ENCODE data around the gene PRKG1. TPM values are rescaled to one million over a fixed set of nuclear protein-coding genes. Genes with fewer than 3 reads are reported as not detected.

PRKG1 gene
- total RNA-seq, 2 donors from 2014 or later = 1.3 to 2.7 TPM

DNA sequence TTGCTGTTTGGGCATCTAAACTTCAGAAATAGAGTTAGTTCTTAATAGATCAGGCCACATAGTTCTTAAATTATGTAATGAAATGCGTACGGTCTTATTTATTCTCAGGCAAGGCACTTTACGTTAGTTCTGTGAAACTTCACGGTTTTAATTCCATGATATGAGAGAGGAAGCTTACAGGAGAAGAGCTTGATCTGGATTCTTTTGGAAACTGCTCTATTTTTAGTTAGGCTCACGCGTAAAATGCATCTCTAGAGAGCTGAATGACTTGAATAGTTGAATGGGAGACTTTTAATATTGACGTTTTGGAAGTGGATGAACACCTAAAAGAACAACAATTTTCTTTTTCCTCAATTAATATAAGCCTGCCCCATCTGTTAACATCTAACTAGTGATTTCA, 71.1 kb downstream of the PRKG1 start:
- 90 to 93% methylated on average over 4 to 7 of the region's 7 CpGs for WGBS, 2 experiments (ENCODE audit: insufficient coverage in 1 of 2, insufficient read length in 1 of 2)
- DNase-seq = no peak
- Mint-ChIP-seq H3K27me3 (ENCODE audit: insufficient read depth) (no peaks in the 10 kb centered on the region), H3K4me3 (no peak overlapping the region), H3K27ac (no peak overlapping the region), H3K4me1 (no peaks in the 10 kb centered on the region), H3K9me3 (no peaks in the 10 kb centered on the region), H3K36me3 (ENCODE audit: low read depth) (no peaks in the 10 kb centered on the region)
- no peak overlapping the region for H3K9ac ChIP-seq (ENCODE audit: extremely low read depth, low read length, poor library complexity, severe bottlenecking)
- no peaks in the 10 kb centered on the region for H3K36me3 ChIP-seq (ENCODE audit: control insufficient read depth, insufficient read depth, low read length)
- no peak overlapping the region for H3K27ac ChIP-seq (ENCODE audit: low read depth, low read length)
- H3K9me3 ChIP-seq (ENCODE audit: control insufficient read depth, low read length) = no peaks in the 10 kb centered on the region
- no peak overlapping the region for H3K4me3 ChIP-seq (ENCODE audit: low read length)
- H3K27me3 ChIP-seq (ENCODE audit: control insufficient read depth, insufficient read depth, low read length, poor library complexity, severe bottlenecking) = no peaks in the 10 kb centered on the region
- TF ChIP-seq, protein P1, sequence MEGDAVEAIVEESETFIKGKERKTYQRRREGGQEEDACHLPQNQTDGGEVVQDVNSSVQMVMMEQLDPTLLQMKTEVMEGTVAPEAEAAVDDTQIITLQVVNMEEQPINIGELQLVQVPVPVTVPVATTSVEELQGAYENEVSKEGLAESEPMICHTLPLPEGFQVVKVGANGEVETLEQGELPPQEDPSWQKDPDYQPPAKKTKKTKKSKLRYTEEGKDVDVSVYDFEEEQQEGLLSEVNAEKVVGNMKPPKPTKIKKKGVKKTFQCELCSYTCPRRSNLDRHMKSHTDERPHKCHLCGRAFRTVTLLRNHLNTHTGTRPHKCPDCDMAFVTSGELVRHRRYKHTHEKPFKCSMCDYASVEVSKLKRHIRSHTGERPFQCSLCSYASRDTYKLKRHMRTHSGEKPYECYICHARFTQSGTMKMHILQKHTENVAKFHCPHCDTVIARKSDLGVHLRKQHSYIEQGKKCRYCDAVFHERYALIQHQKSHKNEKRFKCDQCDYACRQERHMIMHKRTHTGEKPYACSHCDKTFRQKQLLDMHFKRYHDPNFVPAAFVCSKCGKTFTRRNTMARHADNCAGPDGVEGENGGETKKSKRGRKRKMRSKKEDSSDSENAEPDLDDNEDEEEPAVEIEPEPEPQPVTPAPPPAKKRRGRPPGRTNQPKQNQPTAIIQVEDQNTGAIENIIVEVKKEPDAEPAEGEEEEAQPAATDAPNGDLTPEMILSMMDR (conservative IDR thresholded peaks at IDR 0.05) = no peak
- no peaks in the 10 kb centered on the region for H3K4me1 ChIP-seq (ENCODE audit: control insufficient read depth, insufficient read depth, low read length)

DNA sequence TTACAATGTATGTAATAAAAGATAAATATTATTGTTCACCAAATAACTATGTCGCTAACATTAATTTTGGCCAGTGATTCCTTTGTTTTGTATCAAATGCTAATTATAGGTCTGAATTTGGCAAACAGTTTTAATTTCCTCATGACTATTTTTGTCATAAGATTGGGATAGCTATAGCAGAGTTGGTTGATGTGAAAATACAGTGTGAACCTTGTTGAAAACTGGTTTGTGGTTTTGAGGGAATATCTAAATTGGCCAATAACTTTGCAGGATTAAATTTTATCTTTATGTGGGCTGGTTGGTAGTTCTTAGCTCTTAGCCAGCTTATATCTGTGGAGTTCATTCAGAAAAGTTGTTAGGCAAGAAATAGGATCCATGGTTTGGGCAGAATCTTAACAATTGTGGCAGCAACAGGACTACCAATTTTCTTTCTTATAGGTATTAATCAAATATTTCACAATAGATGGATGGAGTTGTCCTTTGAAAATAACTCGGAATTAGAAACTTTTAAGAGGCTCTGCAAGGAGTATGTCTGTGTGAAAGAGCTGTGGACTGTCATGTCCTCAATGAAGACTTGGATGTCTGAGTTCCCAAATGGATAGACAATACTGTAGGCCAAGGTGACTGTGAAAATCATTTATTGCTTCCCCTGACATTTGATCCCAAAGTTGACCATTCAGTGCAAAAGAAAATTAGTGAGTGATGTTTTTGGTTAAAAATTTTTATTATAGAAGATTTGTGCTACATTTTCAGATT, 73.5 kb downstream of the PRKG1 start:
- no peaks in the 10 kb centered on the region for H3K9me3 Mint-ChIP-seq
- WGBS, 2 experiments (ENCODE audit: insufficient coverage in 1 of 2, insufficient read length in 1 of 2) = 84 to 100% methylated on average over 2 of the region's 2 CpGs

DNA sequence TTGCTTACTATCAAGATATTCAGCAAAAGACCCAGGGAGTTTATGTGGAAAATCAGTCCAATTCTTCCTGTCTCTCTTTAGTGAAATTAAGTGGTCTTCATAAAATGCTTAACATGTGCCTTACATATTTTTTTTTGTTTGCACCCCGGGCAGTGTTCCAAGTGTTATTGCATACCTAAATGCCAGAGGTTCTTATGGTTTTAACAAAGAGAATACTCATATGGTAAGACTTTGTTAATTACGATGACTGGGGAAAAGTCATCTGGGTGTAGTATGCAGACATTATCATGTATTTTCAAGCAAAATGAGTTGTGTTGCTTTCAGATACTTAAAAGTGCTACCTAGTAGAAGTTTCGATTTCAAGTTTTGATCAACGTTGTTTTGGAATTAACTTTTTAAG, 82.6 kb downstream of the PRKG1 start:
- H3K27ac ChIP-seq (ENCODE audit: low read depth, low read length) = no peak overlapping the region
- no peaks in the 10 kb centered on the region for H3K9me3 ChIP-seq (ENCODE audit: control insufficient read depth, low read length)
- H3K36me3 Mint-ChIP-seq (ENCODE audit: low read depth) = no peaks in the 10 kb centered on the region
- H3K4me1 Mint-ChIP-seq = peaks cover under 1% of the 10 kb centered on the region
- no peak overlapping the region for H3K4me3 Mint-ChIP-seq
- H3K4me1 ChIP-seq (ENCODE audit: control insufficient read depth, insufficient read depth, low read length) = no peaks in the 10 kb centered on the region
- no peak overlapping the region for H3K27ac Mint-ChIP-seq
- no peaks in the 10 kb centered on the region for H3K9me3 Mint-ChIP-seq
- H3K4me3 ChIP-seq (ENCODE audit: low read length) = no peak overlapping the region
- H3K27me3 ChIP-seq (ENCODE audit: control insufficient read depth, insufficient read depth, low read length, poor library complexity, severe bottlenecking) = no peaks in the 10 kb centered on the region
- TF ChIP-seq, protein P1 (conservative IDR thresholded peaks at IDR 0.05) = no peak
- DNase-seq = no peak
- no peaks in the 10 kb centered on the region for H3K27me3 Mint-ChIP-seq (ENCODE audit: insufficient read depth)
- no peaks in the 10 kb centered on the region for H3K36me3 ChIP-seq (ENCODE audit: control insufficient read depth, insufficient read depth, low read length)
- H3K9ac ChIP-seq (ENCODE audit: extremely low read depth, low read length, poor library complexity, severe bottlenecking) = no peak overlapping the region
- 89 to 100% methylated on average over 4 of the region's 4 CpGs for WGBS, 2 experiments (ENCODE audit: insufficient coverage in 1 of 2, insufficient read length in 1 of 2)

More for the DNA sequence above, 73.5 kb downstream of the PRKG1 start:
- Histone ChIP-seq H3K9me3 (ENCODE audit: control insufficient read depth, low read length) (no peaks in the 10 kb centered on the region), H3K27ac (ENCODE audit: low read depth, low read length) (no peak overlapping the region), H3K4me1 (ENCODE audit: control insufficient read depth, insufficient read depth, low read length) (no peaks in the 10 kb centered on the region), H3K36me3 (ENCODE audit: control insufficient read depth, insufficient read depth, low read length) (no peaks in the 10 kb centered on the region), H3K27me3 (ENCODE audit: control insufficient read depth, insufficient read depth, low read length, poor library complexity, severe bottlenecking) (no peaks in the 10 kb centered on the region), H3K4me3 (ENCODE audit: low read length) (no peak overlapping the region), H3K9ac (ENCODE audit: extremely low read depth, low read length, poor library complexity, severe bottlenecking) (no peak overlapping the region)
- Mint-ChIP-seq H3K27ac (no peak overlapping the region), H3K27me3 (ENCODE audit: insufficient read depth) (no peaks in the 10 kb centered on the region), H3K4me1 (no peaks in the 10 kb centered on the region), H3K4me3 (no peak overlapping the region), H3K36me3 (ENCODE audit: low read depth) (no peaks in the 10 kb centered on the region)
- DNase-seq = no peak
- TF ChIP-seq, protein P1 (conservative IDR thresholded peaks at IDR 0.05) = no peak
